Keratinocyte (primary cell): ENCODE results near the gene TPRG1L.

Experiments
- EZH2 ChIP-seq: IDR thresholded peaks from one replicate; pipeline ENCODE4 v1.6.1; 2012; ENCODE audit warnings: inconsistent platforms, mild to moderate bottlenecking, low read length, moderate library complexity
- TF ChIP-seq, protein P1 (sequence below), 3 experiments: IDR thresholded peaks in 1 of 3; conservative IDR thresholded peaks in 1 of 3; optimal IDR thresholded peaks in 1 of 3; 2 replicates in 2 of 3; 3 replicates in 1 of 3; pipeline versions ENCODE3 to v1.5.1; 2011; ENCODE audit warnings: low read length in 3 of 3, mild to moderate bottlenecking in 3 of 3, moderate library complexity in 2 of 3, control low read depth in 1 of 3, inconsistent platforms in 1 of 3; ENCODE audit not compliant: insufficient read depth in 2 of 3; ENCODE audit errors: extremely low read depth in 1 of 3

GRCh38 chr1:3670823-3671265 lies 46.0 kb downstream of the TPRG1L start:
- TF ChIP-seq, protein P1, sequence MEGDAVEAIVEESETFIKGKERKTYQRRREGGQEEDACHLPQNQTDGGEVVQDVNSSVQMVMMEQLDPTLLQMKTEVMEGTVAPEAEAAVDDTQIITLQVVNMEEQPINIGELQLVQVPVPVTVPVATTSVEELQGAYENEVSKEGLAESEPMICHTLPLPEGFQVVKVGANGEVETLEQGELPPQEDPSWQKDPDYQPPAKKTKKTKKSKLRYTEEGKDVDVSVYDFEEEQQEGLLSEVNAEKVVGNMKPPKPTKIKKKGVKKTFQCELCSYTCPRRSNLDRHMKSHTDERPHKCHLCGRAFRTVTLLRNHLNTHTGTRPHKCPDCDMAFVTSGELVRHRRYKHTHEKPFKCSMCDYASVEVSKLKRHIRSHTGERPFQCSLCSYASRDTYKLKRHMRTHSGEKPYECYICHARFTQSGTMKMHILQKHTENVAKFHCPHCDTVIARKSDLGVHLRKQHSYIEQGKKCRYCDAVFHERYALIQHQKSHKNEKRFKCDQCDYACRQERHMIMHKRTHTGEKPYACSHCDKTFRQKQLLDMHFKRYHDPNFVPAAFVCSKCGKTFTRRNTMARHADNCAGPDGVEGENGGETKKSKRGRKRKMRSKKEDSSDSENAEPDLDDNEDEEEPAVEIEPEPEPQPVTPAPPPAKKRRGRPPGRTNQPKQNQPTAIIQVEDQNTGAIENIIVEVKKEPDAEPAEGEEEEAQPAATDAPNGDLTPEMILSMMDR (optimal IDR thresholded peaks at IDR 0.05 in 1 of 3, IDR thresholded peaks at IDR 0.05 in 1 of 3, conservative IDR thresholded peaks at IDR 0.05 in 1 of 3; ENCODE audit: extremely low read depth in 1 of 3, insufficient read depth in 2 of 3, low read length in 3 of 3), result no peak
- TF ChIP-seq EZH2, result no peak
